Measurements from ENCODE around the gene APLP2. TPM values are rescaled to one million over a fixed set of nuclear protein-coding genes. Genes with fewer than 3 reads are reported as not detected.

Gene APLP2
- total RNA-seq, 4 donors from 2014 or later: 86.6 to 530 (median 347) TPM

- no peaks in the 10 kb centered on the region for H3K27me3 ChIP-seq
- H3K4me3 ChIP-seq: no peak overlapping the region
- H3K27ac ChIP-seq: peak overlapping the region in 1 of 4 donors; percentile 3
- no peaks in the 10 kb centered on the region for H3K9me3 ChIP-seq
- H3K36me3 ChIP-seq: peaks cover 0 to 29% (median 0%) of the 10 kb centered on the region in 3 donors
- no peak for DNase-seq
- peaks cover 0 to 14% (median 5%) of the 10 kb centered on the region in 4 donors for H3K4me1 ChIP-seq
- TF ChIP-seq CTCF (IDR thresholded peaks at IDR 0.05) (no peak), POLR2A (IDR thresholded peaks at IDR 0.05) (no peak)
Observed at GRCh38 chr11:130121445-130121978, 51.8 kb downstream of the APLP2 start.

- peak overlapping the region in 1 of 4 donors; percentile 3 for H3K27ac ChIP-seq
Observed at GRCh38 chr11:130122141-130122575, 52.5 kb downstream of the APLP2 start.

GRCh38 chr11:130123414-130124040 lies 53.8 kb downstream of the APLP2 start:
- DNase-seq: no peak
- Histone ChIP-seq H3K9me3 (no peaks in the 10 kb centered on the region), H3K4me3 (no peak overlapping the region), H3K27me3 (no peaks in the 10 kb centered on the region), H3K4me1 (peaks cover 0 to 19% (median 4%) of the 10 kb centered on the region in 4 donors), H3K27ac (peak overlapping the region in 1 of 4 donors; percentile 50), H3K36me3 (peaks cover 0 to 34% (median 0%) of the 10 kb centered on the region in 3 donors)
- TF ChIP-seq CTCF (IDR thresholded peaks at IDR 0.05): no peak
- no peak for TF ChIP-seq POLR2A (IDR thresholded peaks at IDR 0.05)

More at GRCh38 chr11:130122141-130122575, 52.5 kb downstream of the APLP2 start:
- Histone ChIP-seq H3K36me3 (peaks cover 0 to 29% (median 0%) of the 10 kb centered on the region in 3 donors), H3K4me3 (no peak overlapping the region), H3K4me1 (peaks cover 0 to 16% (median 5%) of the 10 kb centered on the region in 4 donors), H3K27me3 (no peaks in the 10 kb centered on the region), H3K9me3 (no peaks in the 10 kb centered on the region)
- no peak for TF ChIP-seq POLR2A (IDR thresholded peaks at IDR 0.05)
- no peak for TF ChIP-seq CTCF (IDR thresholded peaks at IDR 0.05)
- no peak for DNase-seq

- Histone ChIP-seq H3K27me3 (no peaks in the 10 kb centered on the region), H3K4me3 (no peak overlapping the region), H3K4me1 (peaks cover 0 to 21% (median 2%) of the 10 kb centered on the region in 4 donors), H3K9me3 (no peaks in the 10 kb centered on the region), H3K36me3 (peaks cover 0 to 38% (median 0%) of the 10 kb centered on the region in 3 donors), H3K27ac (peak overlapping the region in 1 of 4 donors; percentile 50)
- TF ChIP-seq POLR2A (IDR thresholded peaks at IDR 0.05) (no peak), CTCF (IDR thresholded peaks at IDR 0.05) (no peak)
- peak in 1 of 3 donors; percentile 62 for DNase-seq
Observed at GRCh38 chr11:130124096-130124495, 54.4 kb downstream of the APLP2 start.

GRCh38 chr11:130125638-130126037 lies 55.9 kb downstream of the APLP2 start:
- Histone ChIP-seq H3K4me1 (peaks cover 0 to 14% (median 0%) of the 10 kb centered on the region in 4 donors), H3K27me3 (no peaks in the 10 kb centered on the region), H3K36me3 (peaks cover 0 to 52% (median 0%) of the 10 kb centered on the region in 3 donors), H3K27ac (no peak overlapping the region), H3K9me3 (no peaks in the 10 kb centered on the region), H3K4me3 (no peak overlapping the region)
- no peak for DNase-seq
- TF ChIP-seq POLR2A (IDR thresholded peaks at IDR 0.05) (no peak), CTCF (IDR thresholded peaks at IDR 0.05) (no peak)

All from Peyer's patch (tissue), 4 donors.